Activated naive CD8-positive, alpha-beta T cell treated with anti-CD3 and anti-CD28 coated beads for 36 hours (primary cell): ENCODE results near the gene SACS. TPM values are rescaled to one million over a fixed set of nuclear protein-coding genes. Genes with fewer than 3 reads are reported as not detected.

Source experiments
- DNase-seq: peaks from one replicate; pipeline ENCODE4 v3.0.0; 2021
- H3K27ac Mint-ChIP-seq: one replicate; pipeline ENCODE4 v1.8.0; 2022; ENCODE audit warnings: mild to moderate bottlenecking, moderate library complexity, mixed read lengths
- H3K27me3 Mint-ChIP-seq: one replicate; pipeline ENCODE4 v1.8.0; 2022; ENCODE audit warnings: mild to moderate bottlenecking, mixed read lengths
- H3K36me3 Mint-ChIP-seq: one replicate; pipeline ENCODE4 v1.8.0; 2021; ENCODE audit warnings: mild to moderate bottlenecking, mixed read lengths
- H3K4me1 Mint-ChIP-seq: one replicate; pipeline ENCODE4 v1.8.0; 2021; ENCODE audit warnings: mixed read lengths
- H3K4me3 Mint-ChIP-seq: one replicate; pipeline ENCODE4 v1.8.0; 2022; ENCODE audit warnings: mild to moderate bottlenecking, moderate library complexity, mixed read lengths
- H3K9me3 Mint-ChIP-seq: one replicate; pipeline ENCODE4 v1.8.0; 2022; ENCODE audit warnings: mixed read lengths
- total RNA-seq, 2 experiments: library from RNA; stranded (reverse); gene quantifications; one replicate each; pipeline ENCODE4 v1.2.3, GENCODE V29; 2021

SACS gene
- total RNA-seq, 2 experiments from 2014 or later: 47.5 to 50.6 TPM

GRCh38 chr13:23462815-23463559 is 29.5 kb upstream of the SACS start:
- Mint-ChIP-seq H3K9me3 (peaks cover 3% of the 10 kb centered on the region), H3K27ac (no peak overlapping the region), H3K27me3 (peaks cover 3% of the 10 kb centered on the region), H3K36me3 (no peaks in the 10 kb centered on the region), H3K4me3 (no peak overlapping the region), H3K4me1 (peaks cover 9% of the 10 kb centered on the region)
- no peak for DNase-seq

- Mint-ChIP-seq H3K4me1 (peaks cover 3% of the 10 kb centered on the region), H3K27me3 (peaks cover 3% of the 10 kb centered on the region), H3K36me3 (no peaks in the 10 kb centered on the region), H3K9me3 (peaks cover 3% of the 10 kb centered on the region), H3K4me3 (no peak overlapping the region), H3K27ac (no peak overlapping the region)
- no peak for DNase-seq
Observed at GRCh38 chr13:23461544-23461943, 28.0 kb upstream of the SACS start.

- no peak for DNase-seq
- peaks cover under 1% of the 10 kb centered on the region for H3K4me1 Mint-ChIP-seq
- no peak overlapping the region for H3K4me3 Mint-ChIP-seq
- H3K36me3 Mint-ChIP-seq: no peaks in the 10 kb centered on the region
- peaks cover 3% of the 10 kb centered on the region for H3K27me3 Mint-ChIP-seq
- H3K9me3 Mint-ChIP-seq: peaks cover 3% of the 10 kb centered on the region
- no peak overlapping the region for H3K27ac Mint-ChIP-seq
Observed at GRCh38 chr13:23460921-23461320, 27.4 kb upstream of the SACS start.

GRCh38 chr13:23460309-23460708 is 26.8 kb upstream of the SACS start:
- DNase-seq: no peak
- no peaks in the 10 kb centered on the region for H3K4me1 Mint-ChIP-seq

GRCh38 chr13:23458989-23459388 is 25.5 kb upstream of the SACS start:
- no peaks in the 10 kb centered on the region for H3K4me1 Mint-ChIP-seq
- no peak overlapping the region for H3K4me3 Mint-ChIP-seq
- no peaks in the 10 kb centered on the region for H3K9me3 Mint-ChIP-seq
- H3K36me3 Mint-ChIP-seq: no peaks in the 10 kb centered on the region
- peaks cover 3% of the 10 kb centered on the region for H3K27me3 Mint-ChIP-seq
- no peak for DNase-seq
- no peak overlapping the region for H3K27ac Mint-ChIP-seq

More at GRCh38 chr13:23460309-23460708, 26.8 kb upstream of the SACS start:
- peaks cover 3% of the 10 kb centered on the region for H3K27me3 Mint-ChIP-seq
- peaks cover 2% of the 10 kb centered on the region for H3K9me3 Mint-ChIP-seq
- no peaks in the 10 kb centered on the region for H3K36me3 Mint-ChIP-seq
- no peak overlapping the region for H3K27ac Mint-ChIP-seq
- H3K4me3 Mint-ChIP-seq: no peak overlapping the region

- no peak for DNase-seq
- no peaks in the 10 kb centered on the region for H3K4me1 Mint-ChIP-seq
- H3K9me3 Mint-ChIP-seq: no peaks in the 10 kb centered on the region
- H3K4me3 Mint-ChIP-seq: no peak overlapping the region
- H3K27ac Mint-ChIP-seq: no peak overlapping the region
- peaks cover 1% of the 10 kb centered on the region for H3K27me3 Mint-ChIP-seq
- no peaks in the 10 kb centered on the region for H3K36me3 Mint-ChIP-seq
Observed at GRCh38 chr13:23456437-23457210, 23.1 kb upstream of the SACS start.

GRCh38 chr13:23455401-23456185 is 22.1 kb upstream of the SACS start:
- Mint-ChIP-seq H3K27ac (no peak overlapping the region), H3K4me1 (no peaks in the 10 kb centered on the region), H3K4me3 (no peak overlapping the region), H3K9me3 (no peaks in the 10 kb centered on the region), H3K27me3 (peaks cover 4% of the 10 kb centered on the region), H3K36me3 (no peaks in the 10 kb centered on the region)
- no peak for DNase-seq

- Mint-ChIP-seq H3K9me3 (no peaks in the 10 kb centered on the region), H3K36me3 (no peaks in the 10 kb centered on the region), H3K4me1 (peaks cover 4% of the 10 kb centered on the region), H3K27ac (no peak overlapping the region), H3K27me3 (peaks cover 4% of the 10 kb centered on the region), H3K4me3 (no peak overlapping the region)
- DNase-seq: no peak
Observed at GRCh38 chr13:23453132-23453531, 19.6 kb upstream of the SACS start.

GRCh38 chr13:23450340-23451046 is 17.0 kb upstream of the SACS start:
- Mint-ChIP-seq H3K9me3 (no peaks in the 10 kb centered on the region), H3K4me3 (no peak overlapping the region), H3K4me1 (peaks cover 4% of the 10 kb centered on the region), H3K27ac (no peak overlapping the region), H3K36me3 (no peaks in the 10 kb centered on the region), H3K27me3 (peaks cover 4% of the 10 kb centered on the region)
- no peak for DNase-seq

- Mint-ChIP-seq H3K9me3 (no peaks in the 10 kb centered on the region), H3K27ac (no peak overlapping the region)
Observed at GRCh38 chr13:23449398-23450162, 16.1 kb upstream of the SACS start.

GRCh38 chr13:23447927-23448326 is 14.4 kb upstream of the SACS start:
- peaks cover 4% of the 10 kb centered on the region for H3K27me3 Mint-ChIP-seq
- no peaks in the 10 kb centered on the region for H3K9me3 Mint-ChIP-seq
- no peaks in the 10 kb centered on the region for H3K36me3 Mint-ChIP-seq
- DNase-seq: no peak
- no peak overlapping the region for H3K27ac Mint-ChIP-seq
- no peak overlapping the region for H3K4me3 Mint-ChIP-seq
- peaks cover 4% of the 10 kb centered on the region for H3K4me1 Mint-ChIP-seq

More at GRCh38 chr13:23449398-23450162, 16.1 kb upstream of the SACS start:
- Mint-ChIP-seq H3K4me1 (peaks cover 4% of the 10 kb centered on the region), H3K36me3 (no peaks in the 10 kb centered on the region), H3K27me3 (peaks cover 4% of the 10 kb centered on the region), H3K4me3 (no peak overlapping the region)
- DNase-seq: no peak

GRCh38 chr13:23445794-23446193 is 12.3 kb upstream of the SACS start:
- Mint-ChIP-seq H3K27ac (no peak overlapping the region), H3K36me3 (no peaks in the 10 kb centered on the region), H3K4me3 (no peak overlapping the region), H3K4me1 (peaks cover 4% of the 10 kb centered on the region), H3K27me3 (no peaks in the 10 kb centered on the region), H3K9me3 (no peaks in the 10 kb centered on the region)
- DNase-seq: no peak

GRCh38 chr13:23443878-23444277 is 10.4 kb upstream of the SACS start:
- no peaks in the 10 kb centered on the region for H3K27me3 Mint-ChIP-seq
- no peaks in the 10 kb centered on the region for H3K4me1 Mint-ChIP-seq
- H3K36me3 Mint-ChIP-seq: no peaks in the 10 kb centered on the region
- H3K4me3 Mint-ChIP-seq: no peak overlapping the region
- H3K9me3 Mint-ChIP-seq: no peaks in the 10 kb centered on the region
- DNase-seq: no peak
- H3K27ac Mint-ChIP-seq: no peak overlapping the region

GRCh38 chr13:23443110-23443509 is 9.6 kb upstream of the SACS start:
- Mint-ChIP-seq H3K27ac (no peak overlapping the region), H3K36me3 (no peaks in the 10 kb centered on the region)
- DNase-seq: no peak

More at GRCh38 chr13:23443110-23443509, 9.6 kb upstream of the SACS start:
- H3K9me3 Mint-ChIP-seq: no peaks in the 10 kb centered on the region
- no peak overlapping the region for H3K4me3 Mint-ChIP-seq
- no peaks in the 10 kb centered on the region for H3K27me3 Mint-ChIP-seq
- H3K4me1 Mint-ChIP-seq: no peaks in the 10 kb centered on the region
